Mucosa of rectum (tissue), 2 donors: ENCODE measurements around the gene EGLN1.

Source experiments
- H3K27ac ChIP-seq, 2 donors: one replicate each; pipeline ENCODE4 v1.7.0; 2013; ENCODE audit warnings: inconsistent platforms in 2 of 2, low read depth in 2 of 2, low read length in 2 of 2
- H3K27me3 ChIP-seq, 2 donors: one replicate each; pipeline ENCODE4 v1.7.0; 2013; ENCODE audit warnings: low read length in 2 of 2; ENCODE audit not compliant: control insufficient read depth in 2 of 2, insufficient read depth in 2 of 2
- H3K36me3 ChIP-seq, 2 donors: one replicate each; pipeline ENCODE4 v1.7.0; 2013; ENCODE audit warnings: low read length in 2 of 2; ENCODE audit not compliant: control insufficient read depth in 2 of 2, insufficient read depth in 2 of 2
- H3K4me1 ChIP-seq, 2 donors: one replicate each; pipeline ENCODE4 v1.7.0; 2013; ENCODE audit warnings: low read length in 2 of 2, mild to moderate bottlenecking in 1 of 2; ENCODE audit not compliant: control insufficient read depth in 2 of 2, insufficient read depth in 2 of 2
- H3K4me3 ChIP-seq, 2 donors: one replicate each; pipeline ENCODE4 v1.7.0; 2013; ENCODE audit warnings: low read length in 2 of 2
- H3K9ac ChIP-seq, 2 donors: one replicate each; pipeline ENCODE4 v1.7.0; 2013; ENCODE audit warnings: low read length in 2 of 2, low read depth in 1 of 2, mild to moderate bottlenecking in 1 of 2
- H3K9me3 ChIP-seq, 2 donors: one replicate each; pipeline ENCODE4 v1.7.0; 2013; ENCODE audit warnings: low read length in 2 of 2; ENCODE audit not compliant: control insufficient read depth in 2 of 2
- donor health status: healthy.
- donor health status: Normal muscosa, but diverticular disease.

The EGLN1 gene

GRCh38 chr1:231369282-231369681 lies 52.8 kb downstream of the EGLN1 start:
- Histone ChIP-seq H3K4me1 (no peaks in the 10 kb centered on the region), H3K9ac (no peak overlapping the region), H3K4me3 (no peak overlapping the region), H3K9me3 (no peaks in the 10 kb centered on the region), H3K27me3 (no peaks in the 10 kb centered on the region), H3K36me3 (peaks cover 11 to 15% of the 10 kb centered on the region in 2 donors), H3K27ac (no peak overlapping the region)

GRCh38 chr1:231364192-231364591 lies 57.9 kb downstream of the EGLN1 start:
- Histone ChIP-seq H3K4me1 (no peaks in the 10 kb centered on the region), H3K4me3 (no peak overlapping the region), H3K27me3 (no peaks in the 10 kb centered on the region), H3K9ac (no peak overlapping the region), H3K36me3 (peaks cover 10 to 12% of the 10 kb centered on the region in 2 donors), H3K9me3 (no peaks in the 10 kb centered on the region), H3K27ac (no peak overlapping the region)

GRCh38 chr1:231363624-231364023 lies 58.5 kb downstream of the EGLN1 start:
- Histone ChIP-seq H3K27ac (no peak overlapping the region), H3K4me3 (no peak overlapping the region), H3K9ac (no peak overlapping the region)

GRCh38 chr1:231362325-231362724 lies 59.8 kb downstream of the EGLN1 start:
- Histone ChIP-seq H3K36me3 (peaks cover 8 to 10% of the 10 kb centered on the region in 2 donors), H3K27me3 (no peaks in the 10 kb centered on the region), H3K9ac (no peak overlapping the region), H3K27ac (no peak overlapping the region), H3K9me3 (no peaks in the 10 kb centered on the region), H3K4me1 (no peaks in the 10 kb centered on the region), H3K4me3 (no peak overlapping the region)

More at GRCh38 chr1:231363624-231364023, 58.5 kb downstream of the EGLN1 start:
- no peaks in the 10 kb centered on the region for H3K4me1 ChIP-seq
- no peaks in the 10 kb centered on the region for H3K9me3 ChIP-seq
- peaks cover 8 to 10% of the 10 kb centered on the region in 2 donors for H3K36me3 ChIP-seq
- H3K27me3 ChIP-seq = no peaks in the 10 kb centered on the region

GRCh38 chr1:231359113-231359512 lies 63.0 kb downstream of the EGLN1 start:
- no peak overlapping the region for H3K9ac ChIP-seq
- H3K4me3 ChIP-seq = no peak overlapping the region
- no peaks in the 10 kb centered on the region for H3K4me1 ChIP-seq
- H3K36me3 ChIP-seq = peaks cover 0 to 3% of the 10 kb centered on the region in 2 donors
- H3K9me3 ChIP-seq = no peaks in the 10 kb centered on the region
- H3K27me3 ChIP-seq = no peaks in the 10 kb centered on the region
- no peak overlapping the region for H3K27ac ChIP-seq

- no peaks in the 10 kb centered on the region for H3K4me1 ChIP-seq
- no peak overlapping the region for H3K9ac ChIP-seq
- H3K4me3 ChIP-seq = no peak overlapping the region
- H3K27ac ChIP-seq = no peak overlapping the region
- peaks cover 5 to 7% of the 10 kb centered on the region in 2 donors for H3K36me3 ChIP-seq
- no peaks in the 10 kb centered on the region for H3K9me3 ChIP-seq
- H3K27me3 ChIP-seq = no peaks in the 10 kb centered on the region
Observed at GRCh38 chr1:231357831-231358354, 64.2 kb downstream of the EGLN1 start.

GRCh38 chr1:231357187-231357772 lies 64.8 kb downstream of the EGLN1 start:
- H3K4me3 ChIP-seq = no peak overlapping the region
- H3K27ac ChIP-seq = no peak overlapping the region
- no peak overlapping the region for H3K9ac ChIP-seq
- H3K36me3 ChIP-seq = peaks cover 7 to 8% of the 10 kb centered on the region in 2 donors
- no peaks in the 10 kb centered on the region for H3K27me3 ChIP-seq
- no peaks in the 10 kb centered on the region for H3K4me1 ChIP-seq
- H3K9me3 ChIP-seq = no peaks in the 10 kb centered on the region

- H3K4me3 ChIP-seq = no peak overlapping the region
- no peaks in the 10 kb centered on the region for H3K4me1 ChIP-seq
- H3K9ac ChIP-seq = no peak overlapping the region
- no peaks in the 10 kb centered on the region for H3K27me3 ChIP-seq
- H3K9me3 ChIP-seq = no peaks in the 10 kb centered on the region
- no peak overlapping the region for H3K27ac ChIP-seq
- peaks cover 18 to 19% of the 10 kb centered on the region in 2 donors for H3K36me3 ChIP-seq
Observed at GRCh38 chr1:231355171-231355570, 66.9 kb downstream of the EGLN1 start.

- no peak overlapping the region for H3K27ac ChIP-seq
- H3K27me3 ChIP-seq = no peaks in the 10 kb centered on the region
- H3K4me3 ChIP-seq = no peak overlapping the region
- no peak overlapping the region for H3K9ac ChIP-seq
- H3K4me1 ChIP-seq = peaks cover 0 to 3% of the 10 kb centered on the region in 2 donors
- H3K9me3 ChIP-seq = no peaks in the 10 kb centered on the region
- H3K36me3 ChIP-seq = peaks cover 22 to 26% of the 10 kb centered on the region in 2 donors
Observed at GRCh38 chr1:231354330-231355020, 67.6 kb downstream of the EGLN1 start.

GRCh38 chr1:231353086-231353485 lies 69.0 kb downstream of the EGLN1 start:
- Histone ChIP-seq H3K9ac (no peak overlapping the region), H3K4me3 (no peak overlapping the region), H3K9me3 (no peaks in the 10 kb centered on the region), H3K4me1 (peaks cover 0 to 3% of the 10 kb centered on the region in 2 donors), H3K27ac (no peak overlapping the region), H3K27me3 (no peaks in the 10 kb centered on the region), H3K36me3 (peaks cover 22 to 28% of the 10 kb centered on the region in 2 donors)
